H1 (cell line): ENCODE data around the gene MXRA8. TPM values are rescaled to one million over a fixed set of nuclear protein-coding genes. Genes with fewer than 3 reads are reported as not detected.

ENCODE experiments used
- CTCF ChIA-PET: fragments of 300-600 bp; sonication (Branson Sonifier 250); formaldehyde crosslinking; loops from one replicate; lab custom pipeline; 2021; ENCODE audit not compliant: partially characterized antibody; lab: Charles Lee
- POLR2A ChIA-PET: fragments of 300-600 bp; sonication (Branson Sonifier 250); formaldehyde crosslinking; loops from one replicate; lab custom pipeline; 2021; ENCODE audit warnings: inconsistent platforms; ENCODE audit not compliant: partially characterized antibody; lab: Charles Lee
- DNase-seq, 2 experiments: peaks; one replicate each; pipeline versions ENCODE4 v3.0.0 to v3.0.0-alpha.2; 2010 to 2022; ENCODE audit warnings: low spot score in 2 of 2, low read depth in 1 of 2, mixed read lengths in 1 of 2
- FAIRE-seq: peaks from 2 replicates; lab custom pipeline; 2011; peaks lifted over from hg19 to GRCh38; lab: Jason Lieb, UNC
- H2AFZ ChIP-seq: 2 replicates; pipeline ENCODE4 v1.8.1; 2012; ENCODE audit warnings: low read length, inconsistent platforms
- H2AK5ac ChIP-seq: 2 replicates; pipeline ENCODE4 v1.6.1; 2013; ENCODE audit warnings: low read depth, low read length
- H2BK120ac ChIP-seq: replicated peaks from 2 replicates; pipeline ENCODE3; 2013; ENCODE audit warnings: low read depth, low read length, inconsistent platforms
- H2BK12ac ChIP-seq: 2 replicates; pipeline ENCODE4 v1.6.1; 2013; ENCODE audit warnings: low read depth, low read length
- H2BK15ac ChIP-seq: 2 replicates; pipeline ENCODE4 v1.6.1; 2013; ENCODE audit warnings: low read length
- H2BK20ac ChIP-seq: 2 replicates; pipeline ENCODE4 v1.6.1; 2013; ENCODE audit warnings: low read length
- H2BK5ac ChIP-seq: 2 replicates; pipeline ENCODE4 v1.6.1; 2013; ENCODE audit warnings: low read depth, low read length
- H3K14ac ChIP-seq: 2 replicates; pipeline ENCODE4 v1.6.1; 2013; ENCODE audit warnings: inconsistent platforms; ENCODE audit not compliant: insufficient read length
- H3K18ac ChIP-seq: 2 replicates; pipeline ENCODE4 v1.6.1; 2013; ENCODE audit warnings: low read length; ENCODE audit errors: extremely low read depth
- H3K23ac ChIP-seq: 2 replicates; pipeline ENCODE4 v1.6.1; 2013; ENCODE audit warnings: inconsistent platforms; ENCODE audit not compliant: insufficient read length
- H3K23me2 ChIP-seq: 2 replicates; pipeline ENCODE4 v1.6.1; 2013; ENCODE audit warnings: low read depth, low read length
- H3K27ac ChIP-seq: 2 replicates; pipeline ENCODE4 v1.6.1; 2011; ENCODE audit warnings: low read depth, low read length, inconsistent platforms
- H3K27me3 ChIP-seq, 4 experiments: replicated peaks in 1 of 4; 1 replicate in 1 of 4; 2 replicates in 3 of 4; pipeline versions ENCODE4 v1.6.1 to v1.8.1; 2011 to 2013; ENCODE audit warnings: low read length in 3 of 4, mild to moderate bottlenecking in 3 of 4, inconsistent platforms in 2 of 4, mixed read lengths in 2 of 4, moderate library complexity in 1 of 4; ENCODE audit not compliant: control insufficient read depth in 3 of 4, insufficient read depth in 3 of 4; ENCODE audit errors: extremely low read depth in 1 of 4
- H3K36me3 ChIP-seq, 4 experiments: 2 replicates each; pipeline versions ENCODE4 v1.6.1 to v1.8.1; 2011 to 2013; ENCODE audit warnings: mild to moderate bottlenecking in 4 of 4, low read length in 3 of 4, moderate library complexity in 2 of 4, control low read depth in 1 of 4, inconsistent platforms in 1 of 4; ENCODE audit not compliant: insufficient read depth in 4 of 4, control insufficient read depth in 2 of 4
- H3K4ac ChIP-seq: replicated peaks from 2 replicates; pipeline ENCODE3; 2013; ENCODE audit warnings: low read length, low read depth, mixed read lengths, inconsistent platforms; ENCODE audit not compliant: insufficient read length
- H3K4me1 ChIP-seq, 4 experiments: replicated peaks in 1 of 4; 1 replicate in 1 of 4; 2 replicates in 3 of 4; pipeline versions ENCODE4 v1.6.1 to v1.8.1; 2011 to 2013; ENCODE audit warnings: low read length in 3 of 4, inconsistent platforms in 2 of 4, mixed read lengths in 1 of 4; ENCODE audit not compliant: insufficient read depth in 4 of 4, control insufficient read depth in 3 of 4
- H3K4me2 ChIP-seq, 2 experiments: 2 replicates each; pipeline versions ENCODE4 v1.6.1 to v1.8.1; 2011 to 2013; ENCODE audit warnings: low read depth in 2 of 2, low read length in 2 of 2, control low read depth in 1 of 2, inconsistent platforms in 1 of 2, mild to moderate bottlenecking in 1 of 2; ENCODE audit not compliant: insufficient read depth in 1 of 2
- H3K4me3 ChIP-seq, 4 experiments: fragments of 200-600, 300-600 bp in 1 of 4; sonication (generic), shearing (Covaris generic), sonication (Bioruptor Twin) in 1 of 4; 2 replicates each; pipeline versions ENCODE4 v1.5.1 to v1.8.1; 2011 to 2016; ENCODE audit warnings: low read length in 4 of 4, low read depth in 3 of 4, control low read depth in 2 of 4, inconsistent platforms in 2 of 4, mild to moderate bottlenecking in 2 of 4, mixed read lengths in 1 of 4, moderate library complexity in 1 of 4; ENCODE audit not compliant: insufficient read depth in 2 of 4; ENCODE audit errors: extremely low read depth in 1 of 4
- H3K56ac ChIP-seq: replicated peaks from 2 replicates; pipeline ENCODE3; 2013; ENCODE audit warnings: low read depth, mild to moderate bottlenecking, mixed read lengths, low read length, inconsistent platforms; ENCODE audit not compliant: insufficient read length
- H3K79me1 ChIP-seq: 2 replicates; pipeline ENCODE4 v1.6.1; 2013; ENCODE audit warnings: low read depth, low read length, control low read depth
- H3K79me2 ChIP-seq, 2 experiments: 2 replicates each; pipeline versions ENCODE4 v1.6.1 to v1.8.1; 2012 to 2013; ENCODE audit warnings: low read length in 2 of 2, mild to moderate bottlenecking in 2 of 2, inconsistent platforms in 1 of 2; ENCODE audit not compliant: insufficient read depth in 2 of 2, control insufficient read depth in 1 of 2
- H3K9ac ChIP-seq, 4 experiments: replicated peaks in 1 of 4; 1 replicate in 1 of 4; 2 replicates in 3 of 4; pipeline versions ENCODE4 v1.6.1 to v1.8.1; 2011 to 2013; ENCODE audit warnings: low read depth in 3 of 4, low read length in 3 of 4, control low read depth in 2 of 4, mild to moderate bottlenecking in 2 of 4, moderate library complexity in 2 of 4, inconsistent platforms in 1 of 4; ENCODE audit errors: extremely low read depth in 1 of 4
- H3K9me3 ChIP-seq, 2 experiments: 2 replicates each; pipeline versions ENCODE4 v1.6.1 to v1.8.1; 2012 to 2013; ENCODE audit warnings: mild to moderate bottlenecking in 2 of 2, moderate library complexity in 2 of 2, control low read depth in 1 of 2, inconsistent platforms in 1 of 2, low read depth in 1 of 2, low read length in 1 of 2, mixed read lengths in 1 of 2; ENCODE audit not compliant: insufficient read depth in 2 of 2
- H4K20me1 ChIP-seq, 2 experiments: replicated peaks in 1 of 2; 2 replicates each; pipeline versions ENCODE3 to v1.8.1; 2011 to 2013; ENCODE audit warnings: inconsistent platforms in 2 of 2, low read length in 2 of 2, mild to moderate bottlenecking in 1 of 2; ENCODE audit not compliant: insufficient read depth in 2 of 2, control insufficient read depth in 1 of 2
- H4K5ac ChIP-seq: 2 replicates; pipeline ENCODE4 v1.6.1; 2013; ENCODE audit warnings: low read length, low read depth, mixed read lengths, inconsistent platforms; ENCODE audit not compliant: insufficient read length
- H4K8ac ChIP-seq: 2 replicates; pipeline ENCODE4 v1.8.0; 2013; ENCODE audit warnings: mild to moderate bottlenecking, moderate library complexity, low read length, inconsistent platforms; ENCODE audit not compliant: insufficient read depth; ENCODE audit errors: extremely low read depth
- H4K91ac ChIP-seq: replicated peaks from 2 replicates; pipeline ENCODE3; 2013; ENCODE audit warnings: low read length, mixed read lengths, inconsistent platforms; ENCODE audit not compliant: insufficient read length
- CHD2 ChIP-seq: IDR thresholded peaks from 2 replicates; pipeline ENCODE4 v1.6.1; 2012; ENCODE audit warnings: low read length, improper control_type of control experiment
- EZH2 ChIP-seq: fragments of 200-600 bp; sonication (generic); IDR thresholded peaks from 2 replicates; pipeline ENCODE4 v1.7.1; 2012; ENCODE audit warnings: low read depth, mild to moderate bottlenecking, moderate library complexity, low read length, inconsistent platforms; ENCODE audit not compliant: severe bottlenecking
- HDAC2 ChIP-seq, 2 experiments: fragments of 300-600 bp in 1 of 2; sonication (generic) in 1 of 2; IDR thresholded peaks; 2 replicates each; pipeline ENCODE4 v1.6.1; 2011 to 2012; ENCODE audit warnings: low read depth in 2 of 2, low read length in 2 of 2, mild to moderate bottlenecking in 2 of 2, moderate library complexity in 2 of 2, borderline replicate concordance in 1 of 2, inconsistent platforms in 1 of 2
- JUN ChIP-seq: IDR thresholded peaks from 2 replicates; pipeline ENCODE4 v1.6.1; 2011; ENCODE audit warnings: low read depth, mild to moderate bottlenecking, improper control_type of control experiment, low read length
- MAX ChIP-seq: IDR thresholded peaks from 2 replicates; pipeline ENCODE4 v1.6.1; 2012; ENCODE audit warnings: inconsistent platforms
- RAD21 ChIP-seq, 2 experiments: IDR thresholded peaks in 1 of 2; conservative IDR thresholded peaks in 1 of 2; 2 replicates each; pipeline ENCODE4 v1.6.1; 2011; ENCODE audit warnings: low read depth in 2 of 2, low read length in 2 of 2, improper control_type of control experiment in 1 of 2, inconsistent platforms in 1 of 2, mild to moderate bottlenecking in 1 of 2, moderate library complexity in 1 of 2
- RFX5 ChIP-seq: IDR thresholded peaks from 2 replicates; pipeline ENCODE4 v1.6.1; 2011; ENCODE audit warnings: low read depth, low read length, improper control_type of control experiment, borderline replicate concordance
- SRF ChIP-seq: IDR thresholded peaks from 2 replicates; pipeline ENCODE4 v1.6.1; 2011; ENCODE audit warnings: mild to moderate bottlenecking, low read depth, low read length, moderate library complexity
- TAF7 ChIP-seq: optimal IDR thresholded peaks from 2 replicates; pipeline ENCODE3; 2011; ENCODE audit warnings: low read depth, mild to moderate bottlenecking, inconsistent platforms, low read length, moderate library complexity, borderline replicate concordance
- TEAD4 ChIP-seq: IDR thresholded peaks from 2 replicates; pipeline ENCODE4 v1.6.1; 2012; ENCODE audit warnings: low read depth, low read length, inconsistent platforms, mixed read lengths
- YY1 ChIP-seq: IDR thresholded peaks from 2 replicates; pipeline ENCODE4 v1.6.1; 2011; ENCODE audit warnings: low read depth, mild to moderate bottlenecking, low read length
- WGBS, 2 experiments: shearing (Covaris generic) in 1 of 2; methylation state at CpG; one replicate each; pipeline versions ENCODE4 v1.1.6 to v1.1.7; 2013 to 2015; ENCODE audit warnings: low lambda C conversion rate in 2 of 2, mixed read lengths in 2 of 2, inconsistent platforms in 1 of 2, low coverage in 1 of 2, missing lambda C conversion rate in 1 of 2; ENCODE audit not compliant: insufficient replicate concordance in 2 of 2, insufficient coverage in 1 of 2, insufficient read length in 1 of 2; ENCODE audit errors: extremely low coverage in 1 of 2, missing lambda C conversion rate in 1 of 2; 5-methylcytosine and 5-hydroxymethylcytosine counted together
- polyA plus RNA-seq, 7 experiments: library from polyadenylated mRNA; depleted of rRNA in 3 of 7; stranded (reverse) in 5 of 7; unstranded in 2 of 7; fragments of >200 nt in 5 of 7; fragments of 200-250 nt in 2 of 7; gene quantifications; 1 replicate in 5 of 7; 2 replicates in 1 of 7; 4 replicates in 1 of 7; pipeline versions ENCODE4 v1.2.1 to v1.2.3, GENCODE V29; 2011 to 2013; ENCODE audit warnings: missing spikeins in 2 of 7, mixed read lengths in 2 of 7
- total RNA-seq: library from RNA; stranded (reverse); fragmentation: NEBNext Ultra II Directional; extraction: Animal tissue kit (Norgen Biotek cat#: 25700); gene quantifications from 2 replicates; pipeline ENCODE4 v1.2.1, GENCODE V29; 2021

The MXRA8 gene
- total and polyA plus RNA-seq, 2 of the 8 experiments (the other 6 are each of a cell fraction or from before 2014, with no cell fraction given): 10.5 to 17.2 TPM

GRCh38 chr1:1332031-1332755, 26.2 kb downstream of the MXRA8 start:
- H4K91ac ChIP-seq: no peak overlapping the region
- H3K18ac ChIP-seq: no peak overlapping the region
- H3K79me1 ChIP-seq: peaks cover 6% of the 10 kb centered on the region; the same call in 1 of the 2 replicates
- H3K4me3 ChIP-seq: no peak overlapping the region
- peaks cover 5 to 29% of the 10 kb centered on the region in 2 experiments for H4K20me1 ChIP-seq
- H3K9me3 ChIP-seq: peaks cover 0 to 6% of the 10 kb centered on the region in 2 experiments; a peak in 2 of 4 replicates
- DNase-seq (no peak), FAIRE-seq (no peak)
- H3K23ac ChIP-seq: no peak overlapping the region
- H2BK20ac ChIP-seq: no peak overlapping the region
- no peaks in the 10 kb centered on the region; a peak in 1 of 7 replicates for H3K27me3 ChIP-seq
- TF ChIP-seq EZH2 (no peak), TEAD4 (no peak), YY1 (no peak), SRF (no peak), MAX (no peak), RFX5 (no peak), TAF7 (no peak), HDAC2 (IDR thresholded peaks at IDR 0.05; ENCODE audit: borderline replicate concordance in 1 of 2, low read depth in 2 of 2, low read length in 2 of 2) (no peak), RAD21 (IDR thresholded peaks at IDR 0.05 in 1 of 2, conservative IDR thresholded peaks at IDR 0.05 in 1 of 2; ENCODE audit: low read depth in 2 of 2, low read length in 2 of 2) (no peak), CHD2 (no peak), JUN (no peak)
- no peak overlapping the region for H3K4ac ChIP-seq
- H4K8ac ChIP-seq: no peak overlapping the region
- no peak overlapping the region for H2BK12ac ChIP-seq
- POLR2A ChIA-PET: interaction anchor here (0.5 to 9.0 kb wide), 13 partner anchors 9 to 70 kb away, joined by 3 to 134 read pairs (median 3); partner anchors contain the start of gene AURKAIP1
- peaks cover 0 to 12% (median 0%) of the 10 kb centered on the region in 4 experiments; a peak in 2 of 8 replicates for H3K36me3 ChIP-seq
- no peak overlapping the region for H3K4me2 ChIP-seq
- H2AK5ac ChIP-seq: no peak overlapping the region
- H3K79me2 ChIP-seq: no peaks in the 10 kb centered on the region
- no peak overlapping the region for H4K5ac ChIP-seq
- H3K4me1 ChIP-seq: no peaks in the 10 kb centered on the region; a peak in 2 of 7 replicates
- no peak overlapping the region for H3K14ac ChIP-seq
- no peak overlapping the region for H3K27ac ChIP-seq
- H2BK120ac ChIP-seq: no peak overlapping the region
- no peak overlapping the region for H2AFZ ChIP-seq
- H2BK15ac ChIP-seq: no peak overlapping the region
- no peak overlapping the region for H3K56ac ChIP-seq
- H2BK5ac ChIP-seq: no peak overlapping the region
- no peak overlapping the region for H3K9ac ChIP-seq
- CTCF ChIA-PET: interaction anchor here (2.2 kb wide), 1 partner anchor 41 kb away, joined by 5 read pairs; no protein-coding TSS in a partner anchor
- peaks cover 2% of the 10 kb centered on the region; the same call in 1 of the 2 replicates for H3K23me2 ChIP-seq
- WGBS, 2 experiments: 92% methylated on average over 54 of the region's 57 CpGs; no CpG with 5 or more reads in 1 of the 2 experiments
